HepG2 (cell line): ENCODE results near the gene ADCY7. TPM values are rescaled to one million over a fixed set of nuclear protein-coding genes. Genes with fewer than 3 reads are reported as not detected.

ENCODE experiments used
- ATAC-seq: fragments of 200-7000 bp; cut with Tn5 transposase; 3 replicates; pipeline ENCODE4 v1.9.1; 2020; ENCODE audit warnings: mild to moderate bottlenecking, moderate library complexity
- BruUV-seq: library from RNA; stranded (reverse); fragments of 400-500 nt; replicated peaks from 2 replicates; lab custom pipeline; 2021; lab: Mats Ljungman, UMichigan
- CTCF ChIA-PET: fragments of 300-600 bp; formaldehyde crosslinking; extraction: SDS; loops from one replicate; lab custom pipeline; 2021; ENCODE audit warnings: low total read pairs, inconsistent platforms, low intra/inter-chr PET ratio; lab: Yijun Ruan, JAX
- POLR2A ChIA-PET: fragments of 350-600 bp; sonication (Branson Sonifier 250); formaldehyde crosslinking; loops from one replicate; lab custom pipeline; 2020; ENCODE audit warnings: antibody characterized with exemption, inconsistent platforms; lab: Yijun Ruan, JAX
- DNase-seq: peaks from one replicate; pipeline ENCODE4 v3.0.0-alpha.2; 2015; ENCODE audit warnings: low spot score
- FAIRE-seq: peaks from 3 replicates; lab custom pipeline; 2011; peaks lifted over from hg19 to GRCh38; lab: Jason Lieb, UNC
- H2AFZ ChIP-seq: one replicate; pipeline ENCODE4 v1.6.1; 2011; ENCODE audit warnings: low read length, inconsistent platforms
- H3K27ac ChIP-seq: fragments of 300-600 bp; 3 replicates; pipeline ENCODE4 v1.8.0; 2011; ENCODE audit warnings: mixed run types, mild to moderate bottlenecking, mixed read lengths, low read length, inconsistent platforms; ENCODE audit not compliant: insufficient read depth; ENCODE audit errors: extremely low read length
- H3K27me3 ChIP-seq, 2 experiments: fragments of 200-600 bp in 1 of 2; 2 replicates in 1 of 2; 3 replicates in 1 of 2; pipeline versions ENCODE4 v1.6.0 to v1.8.0; 2011; ENCODE audit warnings: low read length in 2 of 2, mild to moderate bottlenecking in 2 of 2, moderate library complexity in 2 of 2, inconsistent platforms in 1 of 2; ENCODE audit not compliant: insufficient read depth in 2 of 2, control insufficient read depth in 1 of 2
- H3K36me3 ChIP-seq, 2 experiments: fragments of 200-600 bp in 1 of 2; replicated peaks in 1 of 2; 2 replicates in 1 of 2; 3 replicates in 1 of 2; pipeline versions ENCODE4 v1.5.1 to v1.8.0; 2011; ENCODE audit warnings: low read length in 2 of 2, inconsistent platforms in 1 of 2; ENCODE audit not compliant: insufficient read depth in 2 of 2, control insufficient read depth in 1 of 2
- H3K4me1 ChIP-seq: 2 replicates; pipeline ENCODE4 v1.5.1; 2012; ENCODE audit warnings: low read length, inconsistent platforms; ENCODE audit not compliant: insufficient read depth
- H3K4me2 ChIP-seq: 2 replicates; pipeline ENCODE4 v1.6.0; 2011; ENCODE audit warnings: low read depth, low read length, inconsistent platforms
- H3K4me3 ChIP-seq, 3 experiments: fragments of 200-600 bp in 1 of 3; sonication (generic), shearing (Covaris generic) in 1 of 3; replicated peaks in 1 of 3; 2 replicates each; pipeline ENCODE4 v1.5.1; 2011 to 2016; ENCODE audit warnings: low read length in 3 of 3, inconsistent platforms in 2 of 3, low read depth in 2 of 3, mild to moderate bottlenecking in 2 of 3, control low read depth in 1 of 3, mixed read lengths in 1 of 3; ENCODE audit not compliant: insufficient read depth in 1 of 3
- H3K79me2 ChIP-seq: one replicate; pipeline ENCODE4 v1.6.1; 2011; ENCODE audit warnings: low read length, inconsistent platforms; ENCODE audit not compliant: insufficient read depth
- H3K9ac ChIP-seq: 2 replicates; pipeline ENCODE4 v1.6.0; 2011; ENCODE audit warnings: mild to moderate bottlenecking, low read depth, low read length, inconsistent platforms; ENCODE audit not compliant: insufficient read depth
- H3K9me3 ChIP-seq: 2 replicates; pipeline ENCODE4 v1.5.1; 2012; ENCODE audit warnings: mild to moderate bottlenecking, low read length
- H4K20me1 ChIP-seq: 2 replicates; pipeline ENCODE4 v1.6.0; 2011; ENCODE audit warnings: inconsistent platforms, mild to moderate bottlenecking, low read length, moderate library complexity; ENCODE audit not compliant: insufficient read depth
- CC2D1A ChIP-seq: sonication (generic); formaldehyde crosslinking; IDR thresholded peaks from 2 replicates; pipeline ENCODE4 v1.8.1; 2023; ENCODE audit warnings: mild to moderate bottlenecking, missing genetic modification reagents
- ISL2 ChIP-seq: sonication (generic); formaldehyde crosslinking; IDR thresholded peaks from 2 replicates; pipeline ENCODE4 v1.5.0; 2020; ENCODE audit warnings: missing genetic modification reagents
- KDM3A ChIP-seq: IDR thresholded peaks from 2 replicates; pipeline ENCODE4 v1.6.1; 2018; ENCODE audit warnings: low read depth, missing compliant biosample characterization
- SATB2 ChIP-seq: sonication (generic); formaldehyde crosslinking; IDR thresholded peaks from 2 replicates; pipeline ENCODE4 v1.5.0; 2020; ENCODE audit warnings: missing genetic modification reagents
- ZNF343 ChIP-seq: sonication (generic); formaldehyde crosslinking; IDR thresholded peaks from 2 replicates; pipeline ENCODE4 v1.4.0; 2020; ENCODE audit warnings: mild to moderate bottlenecking, missing genetic modification reagents
- ZNF44 ChIP-seq: sonication (generic); formaldehyde crosslinking; IDR thresholded peaks from 2 replicates; pipeline ENCODE4 v1.5.1; 2020; ENCODE audit warnings: mild to moderate bottlenecking, missing genetic modification reagents
- ZNF546 ChIP-seq: sonication (generic); formaldehyde crosslinking; conservative IDR thresholded peaks from 2 replicates; pipeline ENCODE4 v1.8.1; 2023; ENCODE audit warnings: mild to moderate bottlenecking, missing genetic modification reagents
- ZNF569 ChIP-seq: sonication (generic); formaldehyde crosslinking; IDR thresholded peaks from 2 replicates; pipeline ENCODE4 v1.5.0; 2020; ENCODE audit warnings: mild to moderate bottlenecking, missing genetic modification reagents, moderate library complexity, borderline replicate concordance
- ZSCAN20 ChIP-seq: sonication (generic); formaldehyde crosslinking; IDR thresholded peaks from 2 replicates; pipeline ENCODE4 v1.4.0; 2020; ENCODE audit warnings: missing genetic modification reagents, mild to moderate bottlenecking, borderline replicate concordance
- WGBS: methylation state at CpG from one replicate; pipeline ENCODE4 v1.1.6; 2017; ENCODE audit warnings: low lambda C conversion rate; 5-methylcytosine and 5-hydroxymethylcytosine counted together
- in situ Hi-C: cut with HindIII; loops from 2 replicates; pipeline ENCODE4 v1.10.0; 2017; ENCODE audit warnings: low pct_unique_long_range_greater_than_20kb; ENCODE audit not compliant: extremely low pct_ligation_motif_present
- intact Hi-C: fragments of 100-400 bp; cut with micrococcal nuclease; formaldehyde crosslinking; loops from one replicate; pipeline ENCODE4 v1.10.0; 2022; ENCODE audit not compliant: unreplicated experiment
- polyA plus RNA-seq, 8 experiments: library from polyadenylated mRNA; depleted of rRNA in 3 of 8; stranded (reverse) in 7 of 8; unstranded in 1 of 8; fragments of >200 nt; fragmentation: Illumina TruSeq in 4 of 8; extraction: Trizol in 4 of 8; gene quantifications; 2 replicates each; pipeline versions ENCODE4 v1.2.1 to v1.2.3, GENCODE V29; 2011 to 2016; ENCODE audit warnings: low read depth in 4 of 8, missing spikeins in 1 of 8, mixed read lengths in 1 of 8; ENCODE audit not compliant: insufficient read depth in 1 of 8
- total RNA-seq, 5 experiments: library from RNA; depleted of rRNA; stranded (reverse); fragments of >200 nt; fragmentation: Illumina TruSeq; extraction: Trizol; gene quantifications; 2 replicates each; pipeline ENCODE4 v1.2.3, GENCODE V29; 2016; ENCODE audit warnings: low read depth in 1 of 5
- TF ChIP-seq, protein P1 (sequence below): sonication (generic); formaldehyde crosslinking; IDR thresholded peaks from 2 replicates; pipeline ENCODE4 v1.8.1; 2023; ENCODE audit warnings: missing genetic modification reagents, mild to moderate bottlenecking, borderline replicate concordance

ADCY7 gene
- total and polyA plus RNA-seq, 2 of the 13 experiments (the other 11 are each of a cell fraction or from before 2014, with no cell fraction given): 2.2 to 4.3 TPM

DNA sequence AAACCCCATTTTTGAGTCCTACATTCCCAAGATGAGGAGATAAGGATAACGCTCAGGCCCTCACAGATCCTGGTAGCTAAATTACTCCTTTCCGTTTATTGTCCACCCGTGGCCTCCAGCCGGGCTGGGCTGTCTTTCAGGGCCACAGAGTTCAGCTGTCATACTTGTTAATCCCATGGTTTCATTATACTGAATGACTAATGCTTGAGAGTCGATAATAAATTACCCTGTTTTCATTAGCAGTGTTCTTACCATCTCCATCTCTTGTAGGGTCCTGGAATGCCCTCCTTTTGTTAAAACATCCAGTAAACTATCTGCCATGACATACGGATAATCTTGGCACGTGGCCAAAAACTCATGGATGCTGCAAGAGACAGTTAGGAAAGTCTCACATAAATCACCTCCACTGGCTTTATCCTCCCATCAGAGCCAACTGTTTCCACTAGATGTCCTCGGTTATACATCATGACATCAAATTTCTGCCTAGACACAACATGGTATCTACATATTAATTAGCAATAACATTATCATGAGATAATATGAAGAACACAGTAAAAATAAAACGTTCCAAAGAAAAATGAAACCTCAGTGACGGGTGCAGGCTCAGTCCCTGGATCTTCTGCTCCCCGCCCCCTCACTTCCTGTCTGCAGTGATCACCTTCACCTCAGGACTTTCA is 57.1 kb downstream of the ADCY7 start (continued):
- TF ChIP-seq ZSCAN20: no peak
- no peak for TF ChIP-seq ZNF343 (CRISPR knock-in tag)
- TF ChIP-seq KDM3A: no peak
- TF ChIP-seq ZNF546 (CRISPR knock-in tag): no peak

DNA sequence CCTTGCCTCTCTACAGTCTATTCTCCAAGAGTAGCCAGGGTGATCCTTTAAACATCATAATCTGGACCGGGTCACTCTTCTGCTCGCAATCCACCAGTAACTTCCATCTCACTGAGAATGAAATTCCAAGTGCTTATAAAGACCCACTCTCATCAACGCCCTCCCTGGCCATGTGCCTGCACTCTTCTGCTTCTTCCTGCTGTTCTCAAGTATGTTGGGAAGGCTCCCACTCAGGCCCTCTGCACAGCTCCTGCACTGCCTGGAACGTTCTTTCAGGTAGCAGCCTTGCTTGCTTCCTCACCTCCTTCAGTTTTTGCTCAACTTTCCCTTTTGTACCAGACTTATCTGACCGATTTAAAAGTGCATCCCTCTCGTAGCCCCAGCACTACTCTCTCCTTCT is 58.0 kb downstream of the ADCY7 start:
- FAIRE-seq (no peak), DNase-seq (no peak), ATAC-seq (no peak)
- peaks cover 3% of the 10 kb centered on the region for H3K4me1 ChIP-seq
- peaks cover 33 to 85% of the 10 kb centered on the region in 2 experiments for H3K36me3 ChIP-seq
- in situ Hi-C loops: loop anchor here (5.0 kb wide), 2 partner anchors 33 to 52 kb away; no protein-coding TSS in a partner anchor
- no peaks in the 10 kb centered on the region for H3K79me2 ChIP-seq
- POLR2A ChIA-PET: no interaction called here
- H3K27ac ChIP-seq: no peak overlapping the region
- no peak overlapping the region for H2AFZ ChIP-seq
- H3K4me3 ChIP-seq: no peak overlapping the region
- 96% methylated on average over 6 of the region's 6 CpGs for WGBS
- H3K27me3 ChIP-seq: no peaks in the 10 kb centered on the region
- no peak overlapping the region for H3K9ac ChIP-seq
- no TSS peak for BruUV-seq
- H3K9me3 ChIP-seq: no peaks in the 10 kb centered on the region
- TF ChIP-seq ZNF569 (CRISPR knock-in tag) (no peak), ZNF44 (CRISPR knock-in tag) (no peak), SATB2 (CRISPR knock-in tag) (no peak), ISL2 (no peak), CC2D1A (CRISPR knock-in tag) (no peak)
- TF ChIP-seq, protein P1, sequence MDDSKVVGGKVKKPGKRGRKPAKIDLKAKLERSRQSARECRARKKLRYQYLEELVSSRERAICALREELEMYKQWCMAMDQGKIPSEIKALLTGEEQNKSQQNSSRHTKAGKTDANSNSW (CRISPR knock-in tag): no peak
- no peak overlapping the region for H3K4me2 ChIP-seq
- CTCF ChIA-PET: no interaction called here
- no peaks in the 10 kb centered on the region for H4K20me1 ChIP-seq
- intact Hi-C loops: no loop called here
